SK-N-SH treated with all-trans-retinoic acid at 6 μM for 48 hours (cell line): Measurements from ENCODE around the gene CADM1.

Source experiments
- ATAC-seq: fragments of 200-7000 bp; cut with Tn5 transposase; 3 replicates; pipeline ENCODE4 v1.9.1; 2020; ENCODE audit warnings: mild to moderate bottlenecking, moderate library complexity
- ARNTL ChIP-seq: fragments of 450-650 bp; formaldehyde crosslinking; IDR thresholded peaks from 2 replicates; pipeline ENCODE4 v1.5.0; 2020; ENCODE audit warnings: low read depth, mild to moderate bottlenecking, moderate library complexity, borderline replicate concordance
- BACH2 ChIP-seq: fragments of 250-450 bp; sonication (Bioruptor Pico); IDR thresholded peaks from 2 replicates; pipeline ENCODE4 v1.9.0; 2021; ENCODE audit warnings: mild to moderate bottlenecking, borderline replicate concordance
- CSDC2 ChIP-seq: fragments of 250-450 bp; sonication (Bioruptor Pico); IDR thresholded peaks from 2 replicates; pipeline ENCODE4 v1.5.0; 2020; ENCODE audit warnings: mild to moderate bottlenecking, moderate library complexity
- CSRNP3 ChIP-seq: fragments of 250-450 bp; sonication (Bioruptor Pico); IDR thresholded peaks from 2 replicates; pipeline ENCODE4 v1.5.1; 2021; ENCODE audit warnings: mild to moderate bottlenecking, moderate library complexity
- ESRRG ChIP-seq: fragments of 250-450 bp; sonication (Bioruptor Pico); IDR thresholded peaks from 2 replicates; pipeline ENCODE4 v1.6.1; 2021; ENCODE audit warnings: mild to moderate bottlenecking
- GLIS3 ChIP-seq: fragments of 250-450 bp; sonication (Bioruptor Pico); IDR thresholded peaks from 2 replicates; pipeline ENCODE4 v1.5.0; 2020; ENCODE audit warnings: mild to moderate bottlenecking, moderate library complexity
- ISL1 ChIP-seq: fragments of 250-450 bp; sonication (Bioruptor Pico); IDR thresholded peaks from 2 replicates; pipeline ENCODE4 v2.1.2; 2022; ENCODE audit warnings: mild to moderate bottlenecking, moderate library complexity
- OSR1 ChIP-seq: fragments of 250-450 bp; sonication (Bioruptor Pico); IDR thresholded peaks from 2 replicates; pipeline ENCODE4 v1.8.0; 2022; ENCODE audit warnings: moderate library complexity, mild to moderate bottlenecking, inconsistent platforms
- POU6F1 ChIP-seq: fragments of 250-450 bp; sonication (Bioruptor Pico); IDR thresholded peaks from 2 replicates; pipeline ENCODE4 v1.8.0; 2021; ENCODE audit warnings: low read depth, mild to moderate bottlenecking, moderate library complexity, borderline replicate concordance
- PPARA ChIP-seq: fragments of 250-450 bp; sonication (Bioruptor Pico); IDR thresholded peaks from 2 replicates; pipeline ENCODE4 v1.5.0; 2020; ENCODE audit warnings: mild to moderate bottlenecking, borderline replicate concordance
- RARB ChIP-seq: fragments of 250-450 bp; sonication (Bioruptor Pico); IDR thresholded peaks from 2 replicates; pipeline ENCODE4 v1.8.0; 2021; ENCODE audit warnings: mild to moderate bottlenecking, moderate library complexity
- SNAI2 ChIP-seq: fragments of 250-450 bp; sonication (Bioruptor Pico); IDR thresholded peaks from 2 replicates; pipeline ENCODE4 v1.5.0; 2020; ENCODE audit warnings: mild to moderate bottlenecking, moderate library complexity
- TOX ChIP-seq: fragments of 250-450 bp; sonication (Bioruptor Pico); IDR thresholded peaks from 2 replicates; pipeline ENCODE4 v1.8.0; 2021; ENCODE audit warnings: mild to moderate bottlenecking, moderate library complexity, borderline replicate concordance
- TSHZ2 ChIP-seq: fragments of 250-450 bp; sonication (Bioruptor Pico); IDR thresholded peaks from 2 replicates; pipeline ENCODE4 v1.5.0; 2020; ENCODE audit warnings: mild to moderate bottlenecking, moderate library complexity
- ZC3H10 ChIP-seq: fragments of 250-450 bp; sonication (Bioruptor Pico); IDR thresholded peaks from 2 replicates; pipeline ENCODE4 v1.5.1; 2021; ENCODE audit warnings: mild to moderate bottlenecking, moderate library complexity
- ZFP3 ChIP-seq: fragments of 250-450 bp; sonication (Bioruptor Pico); IDR thresholded peaks from 2 replicates; pipeline ENCODE4 v1.5.0; 2020; ENCODE audit warnings: mild to moderate bottlenecking, moderate library complexity
- ZNF565 ChIP-seq: fragments of 450-650 bp; formaldehyde crosslinking; conservative IDR thresholded peaks from 2 replicates; pipeline ENCODE4 v1.5.0; 2020; ENCODE audit warnings: low read depth, mild to moderate bottlenecking, moderate library complexity
- ZNF70 ChIP-seq: fragments of 450-650 bp; formaldehyde crosslinking; IDR thresholded peaks from 2 replicates; pipeline ENCODE4 v1.5.0; 2020; ENCODE audit warnings: mild to moderate bottlenecking, moderate library complexity
- ZNF8 ChIP-seq: fragments of 450-650 bp; formaldehyde crosslinking; IDR thresholded peaks from 2 replicates; pipeline ENCODE4 v1.5.0; 2020; ENCODE audit warnings: mild to moderate bottlenecking, moderate library complexity
- TF ChIP-seq, protein P1 (sequence below): fragments of 250-450 bp; sonication (Bioruptor Pico); IDR thresholded peaks from 2 replicates; pipeline ENCODE4 v1.5.1; 2020; ENCODE audit warnings: low read depth, mild to moderate bottlenecking, moderate library complexity

The CADM1 gene

GRCh38 chr11:115365907-115366306 lies 138.3 kb downstream of the CADM1 start:
- no peak for ATAC-seq
- TF ChIP-seq POU6F1, result no peak
- TF ChIP-seq TOX, result no peak

- no peak for TF ChIP-seq CSDC2
- no peak for TF ChIP-seq ZNF565 (CRISPR knock-in tag)
- TF ChIP-seq TSHZ2 (CRISPR knock-in tag), result no peak
- TF ChIP-seq ZNF8 (CRISPR knock-in tag), result no peak
- no peak for TF ChIP-seq TOX
- TF ChIP-seq, protein P1, sequence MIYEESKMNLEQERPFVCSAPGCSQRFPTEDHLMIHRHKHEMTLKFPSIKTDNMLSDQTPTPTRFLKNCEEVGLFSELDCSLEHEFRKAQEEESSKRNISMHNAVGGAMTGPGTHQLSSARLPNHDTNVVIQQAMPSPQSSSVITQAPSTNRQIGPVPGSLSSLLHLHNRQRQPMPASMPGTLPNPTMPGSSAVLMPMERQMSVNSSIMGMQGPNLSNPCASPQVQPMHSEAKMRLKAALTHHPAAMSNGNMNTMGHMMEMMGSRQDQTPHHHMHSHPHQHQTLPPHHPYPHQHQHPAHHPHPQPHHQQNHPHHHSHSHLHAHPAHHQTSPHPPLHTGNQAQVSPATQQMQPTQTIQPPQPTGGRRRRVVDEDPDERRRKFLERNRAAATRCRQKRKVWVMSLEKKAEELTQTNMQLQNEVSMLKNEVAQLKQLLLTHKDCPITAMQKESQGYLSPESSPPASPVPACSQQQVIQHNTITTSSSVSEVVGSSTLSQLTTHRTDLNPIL, result no peak
- no peak for TF ChIP-seq ZC3H10 (CRISPR knock-in tag)
- no peak for TF ChIP-seq BACH2
- no peak for TF ChIP-seq ZFP3 (CRISPR knock-in tag)
- TF ChIP-seq ISL1, result no peak
- no peak for TF ChIP-seq OSR1 (CRISPR knock-in tag)
- TF ChIP-seq PPARA (CRISPR knock-in tag), result no peak
- no peak for TF ChIP-seq RARB
- ATAC-seq, result no peak
Observed at GRCh38 chr11:115364896-115365295, 139.3 kb downstream of the CADM1 start.

DNA sequence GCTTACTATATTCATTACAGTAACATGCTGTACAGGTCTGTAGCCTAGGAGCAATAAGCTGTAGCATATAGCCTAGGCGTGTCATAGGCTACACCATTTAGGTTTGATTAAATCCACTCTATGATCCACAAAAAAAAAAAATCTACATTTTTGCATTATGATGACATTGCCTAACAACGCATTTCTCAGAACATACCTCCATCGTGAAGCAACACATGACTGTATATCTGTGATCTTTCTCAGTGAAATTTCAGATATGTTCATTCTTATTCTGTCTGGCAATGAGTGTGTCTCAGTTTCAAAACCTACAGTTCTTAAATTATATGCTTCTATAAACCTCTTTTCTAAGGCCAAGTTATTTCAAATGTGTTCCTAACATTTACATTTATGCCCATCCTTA lies 140.3 kb downstream of the CADM1 start:
- TF ChIP-seq POU6F1, result no peak
- TF ChIP-seq, protein P1, result no peak
- TF ChIP-seq ISL1, result no peak
- no peak for TF ChIP-seq PPARA (CRISPR knock-in tag)
- no peak for TF ChIP-seq ZC3H10 (CRISPR knock-in tag)
- TF ChIP-seq SNAI2 (CRISPR knock-in tag), result no peak
- TF ChIP-seq ZFP3 (CRISPR knock-in tag), result no peak
- no peak for TF ChIP-seq ZNF70
- no peak for TF ChIP-seq ARNTL (CRISPR knock-in tag)
- no peak for TF ChIP-seq CSRNP3 (CRISPR knock-in tag)
- TF ChIP-seq BACH2, result no peak
- TF ChIP-seq GLIS3 (CRISPR knock-in tag), result no peak
- no peak for TF ChIP-seq TOX
- no peak for TF ChIP-seq ZNF565 (CRISPR knock-in tag)
- TF ChIP-seq ESRRG (CRISPR knock-in tag), result no peak
- no peak for TF ChIP-seq OSR1 (CRISPR knock-in tag)
- TF ChIP-seq CSDC2, result no peak
- no peak for ATAC-seq
